Activated CD4-positive, alpha-beta T cell treated with anti-CD3 and anti-CD28 coated beads, Interleukin-2, amount 10 ng/mL, durations not matched to agents 7 days and 5 days (primary cell): ENCODE measurements around the gene MRTFA. TPM values are rescaled to one million over a fixed set of nuclear protein-coding genes. Genes with fewer than 3 reads are reported as not detected.

Source experiments
- CTCF ChIA-PET: fragments of 350-600 bp; sonication (Branson Sonifier 250); formaldehyde crosslinking; loops from one replicate; lab custom pipeline; 2021; ENCODE audit warnings: antibody characterized with exemption; lab: Charles Lee
- POLR2A ChIA-PET: fragments of 350-600 bp; sonication (Branson Sonifier 250); formaldehyde crosslinking; loops from one replicate; lab custom pipeline; 2021; ENCODE audit warnings: antibody characterized with exemption; lab: Charles Lee
- DNase-seq: peaks from one replicate; pipeline ENCODE4 v3.0.0-alpha.2; 2020
- H3K27ac Mint-ChIP-seq: one replicate; pipeline ENCODE4 v1.8.0; 2021; ENCODE audit warnings: mild to moderate bottlenecking, moderate library complexity, mixed read lengths
- H3K27me3 Mint-ChIP-seq: one replicate; pipeline ENCODE4 v1.8.0; 2021; ENCODE audit warnings: mixed read lengths
- H3K36me3 Mint-ChIP-seq: one replicate; pipeline ENCODE4 v1.8.0; 2021; ENCODE audit warnings: low read depth, mixed read lengths
- H3K4me1 Mint-ChIP-seq: one replicate; pipeline ENCODE4 v1.8.0; 2021; ENCODE audit warnings: mixed read lengths
- H3K4me3 Mint-ChIP-seq: one replicate; pipeline ENCODE4 v1.8.0; 2021; ENCODE audit warnings: mild to moderate bottlenecking, moderate library complexity, mixed read lengths
- H3K9me3 Mint-ChIP-seq: one replicate; pipeline ENCODE4 v1.8.0; 2021; ENCODE audit warnings: mixed read lengths
- total RNA-seq, 2 experiments: library from RNA; stranded (reverse); gene quantifications; one replicate each; pipeline ENCODE4 v1.2.3, GENCODE V29; 2021

Gene MRTFA
- total RNA-seq, 2 experiments from 2014 or later = 61.9 to 71.1 TPM

DNA sequence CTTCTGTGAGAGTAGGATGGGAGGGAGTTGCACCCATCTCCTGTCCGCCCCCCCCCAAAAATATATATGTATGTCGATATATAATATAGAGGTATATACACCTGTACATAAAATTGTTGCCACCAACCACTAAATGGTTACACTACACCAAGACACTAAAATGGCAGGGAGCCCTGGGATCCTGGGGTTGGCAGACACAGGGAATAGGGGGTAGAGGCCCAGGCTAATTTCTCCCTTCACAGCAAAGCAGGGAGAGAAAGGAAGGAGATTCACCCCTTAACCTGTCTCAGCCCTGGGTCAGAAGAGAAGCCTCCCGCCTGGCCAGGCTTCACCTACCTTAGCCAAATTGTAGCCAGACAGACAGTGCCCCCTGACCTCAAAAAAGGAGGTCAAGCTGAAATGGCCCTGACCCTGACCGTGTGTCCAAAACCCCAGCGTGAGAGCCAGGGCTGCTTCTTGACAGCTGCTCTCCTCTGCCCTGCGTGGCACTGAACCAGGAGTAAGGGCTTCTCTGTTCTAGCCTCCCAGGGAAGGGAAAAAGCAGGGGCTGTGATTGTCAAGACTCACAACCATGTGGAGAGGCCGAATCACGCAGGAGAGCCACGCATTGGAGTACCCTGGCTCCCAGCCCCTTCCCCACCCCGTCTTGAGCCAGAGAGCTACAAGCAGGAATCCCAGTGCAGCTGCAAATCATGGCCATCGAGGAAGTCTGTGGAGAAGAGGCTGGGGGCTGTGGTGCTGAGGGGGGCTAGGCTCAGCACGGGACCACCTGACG lies 225.6 kb downstream of the MRTFA start:
- CTCF ChIA-PET = interaction anchor here (0.8 to 2.2 kb wide), 4 partner anchors 9 to 233 kb away, joined by 3 to 5 read pairs (median 4); partner anchors contain the start of gene TNRC6B
- H3K27ac Mint-ChIP-seq = no peak overlapping the region
- H3K9me3 Mint-ChIP-seq = no peaks in the 10 kb centered on the region
- H3K4me1 Mint-ChIP-seq = peaks cover 15% of the 10 kb centered on the region
- no peak for DNase-seq
- POLR2A ChIA-PET = no interaction called here
- no peak overlapping the region for H3K4me3 Mint-ChIP-seq
- peaks cover 39% of the 10 kb centered on the region for H3K36me3 Mint-ChIP-seq
- no peaks in the 10 kb centered on the region for H3K27me3 Mint-ChIP-seq

DNA sequence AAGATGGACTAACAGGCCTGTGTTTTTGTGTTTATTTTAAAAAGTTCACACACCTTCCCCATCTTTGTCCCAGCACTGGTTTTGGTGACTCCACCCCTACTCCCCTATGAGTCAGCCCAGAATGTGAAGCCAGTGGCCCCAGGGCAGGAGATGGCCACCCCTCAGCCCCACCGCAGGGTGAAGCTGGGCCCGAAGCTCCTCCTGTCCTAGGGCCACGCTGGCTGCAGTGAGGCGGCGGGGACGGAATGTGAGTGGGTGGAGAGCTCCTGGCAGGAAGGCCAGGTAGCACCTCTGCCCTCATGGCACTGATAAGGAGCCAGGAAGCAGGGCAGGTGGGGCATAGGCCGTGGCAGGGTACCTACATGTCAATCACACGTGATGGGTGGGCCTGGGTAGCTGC lies 226.2 kb downstream of the MRTFA start:
- Mint-ChIP-seq H3K4me3 (no peak overlapping the region), H3K27me3 (no peaks in the 10 kb centered on the region), H3K9me3 (no peaks in the 10 kb centered on the region), H3K4me1 (peaks cover 9% of the 10 kb centered on the region), H3K36me3 (peaks cover 34% of the 10 kb centered on the region), H3K27ac (peak overlapping the region; percentile 54)
- POLR2A ChIA-PET = no interaction called here
- CTCF ChIA-PET = interaction anchor here (0.8 to 2.2 kb wide), 4 partner anchors 9 to 233 kb away, joined by 3 to 5 read pairs (median 4); partner anchors contain the start of gene TNRC6B
- no peak for DNase-seq

- Mint-ChIP-seq H3K27ac (peak overlapping the region; percentile 54), H3K9me3 (no peaks in the 10 kb centered on the region), H3K36me3 (peaks cover 28% of the 10 kb centered on the region), H3K27me3 (no peaks in the 10 kb centered on the region), H3K4me3 (no peak overlapping the region), H3K4me1 (peaks cover 6% of the 10 kb centered on the region)
- DNase-seq = no peak
- ChIA-PET POLR2A (no interaction called here), CTCF (interaction anchor here (0.8 to 2.2 kb wide), 4 partner anchors 10 to 232 kb away, joined by 3 to 4 read pairs (median 3); partner anchors contain the start of gene TNRC6B)
These were observed 226.9 kb downstream of the MRTFA start for GRCh38 chr22:40409613-40410113.

DNA sequence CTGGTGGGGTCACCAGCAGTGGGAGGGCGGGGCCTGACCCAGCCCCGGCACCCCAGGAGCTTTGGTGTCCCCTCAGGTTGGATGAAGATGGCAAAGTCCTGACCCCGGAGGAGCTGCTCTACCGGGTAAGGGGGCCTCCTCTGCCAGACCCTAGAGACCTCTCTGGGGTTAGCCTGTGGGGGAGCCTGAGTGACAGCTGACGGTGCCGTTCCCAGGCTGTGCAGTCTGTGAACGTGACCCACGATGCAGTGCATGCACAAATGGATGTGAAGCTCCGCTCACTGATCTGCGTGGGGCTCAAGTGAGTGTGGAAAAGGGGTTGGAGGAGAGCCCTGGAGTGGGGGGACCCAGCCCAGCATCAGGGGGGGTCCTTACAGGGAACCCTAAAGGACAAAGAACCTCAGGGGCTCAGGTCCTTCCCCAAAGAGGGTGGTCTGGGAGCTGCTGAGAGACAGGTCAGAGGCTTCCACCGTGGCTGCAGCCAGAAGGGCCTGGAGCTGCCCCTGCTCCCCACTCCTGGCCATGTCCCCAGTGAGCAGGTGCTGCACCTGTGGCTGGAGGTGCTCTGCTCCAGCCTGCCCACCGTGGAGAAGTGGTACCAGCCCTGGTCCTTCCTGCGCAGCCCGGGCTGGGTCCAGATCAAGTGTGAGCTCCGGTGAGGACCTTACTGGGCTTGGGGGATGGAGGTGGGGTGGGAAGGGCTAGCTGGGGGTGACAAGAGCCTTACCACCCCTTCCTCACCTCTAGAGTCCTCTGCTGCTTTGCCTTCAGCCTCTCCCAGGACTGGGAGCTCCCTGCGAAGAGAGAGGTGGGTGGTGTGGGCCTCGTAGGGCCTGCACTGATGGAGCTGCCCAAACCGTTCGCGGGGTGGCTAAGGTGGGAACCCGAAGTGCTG lies 227.6 kb downstream of the MRTFA start:
- no peaks in the 10 kb centered on the region for H3K27me3 Mint-ChIP-seq
- no peak for DNase-seq
- peaks cover 30% of the 10 kb centered on the region for H3K36me3 Mint-ChIP-seq
- ChIA-PET POLR2A (no interaction called here), CTCF (interaction anchor here (0.8 to 2.2 kb wide), 4 partner anchors 10 to 84 kb away, joined by 3 to 4 read pairs (median 3); no protein-coding TSS in a partner anchor)
- no peak overlapping the region for H3K27ac Mint-ChIP-seq
- no peak overlapping the region for H3K4me3 Mint-ChIP-seq
- no peaks in the 10 kb centered on the region for H3K9me3 Mint-ChIP-seq
- H3K4me1 Mint-ChIP-seq = peaks cover 5% of the 10 kb centered on the region

GRCh38 chr22:40407831-40408717 lies 228.4 kb downstream of the MRTFA start:
- Mint-ChIP-seq H3K4me3 (no peak overlapping the region), H3K27ac (peak overlapping the region; percentile 36), H3K4me1 (peaks cover 14% of the 10 kb centered on the region), H3K9me3 (no peaks in the 10 kb centered on the region), H3K27me3 (no peaks in the 10 kb centered on the region), H3K36me3 (peaks cover 35% of the 10 kb centered on the region)
- ChIA-PET CTCF (interaction anchor here (0.5 to 1.4 kb wide), 7 partner anchors 8 to 234 kb away, joined by 3 to 4 read pairs (median 3); no protein-coding TSS in a partner anchor), POLR2A (no interaction called here)
- no peak for DNase-seq

- POLR2A ChIA-PET = no interaction called here
- H3K36me3 Mint-ChIP-seq = peaks cover 37% of the 10 kb centered on the region
- peaks cover 17% of the 10 kb centered on the region for H3K4me1 Mint-ChIP-seq
These were observed 229.3 kb downstream of the MRTFA start for GRCh38 chr22:40407021-40407761.

GRCh38 chr22:40406063-40406890 lies 230.2 kb downstream of the MRTFA start:
- no peak overlapping the region for H3K27ac Mint-ChIP-seq
- H3K36me3 Mint-ChIP-seq = peaks cover 42% of the 10 kb centered on the region
- CTCF ChIA-PET = interaction anchor here (0.6 to 1.4 kb wide), 3 partner anchors 12 to 429 kb away, joined by 3 to 4 read pairs (median 4); no protein-coding TSS in a partner anchor
- DNase-seq = no peak
- no peaks in the 10 kb centered on the region for H3K27me3 Mint-ChIP-seq
- POLR2A ChIA-PET = no interaction called here
- peaks cover 26% of the 10 kb centered on the region for H3K4me1 Mint-ChIP-seq
- no peak overlapping the region for H3K4me3 Mint-ChIP-seq
- no peaks in the 10 kb centered on the region for H3K9me3 Mint-ChIP-seq

More at GRCh38 chr22:40407021-40407761, 229.3 kb downstream of the MRTFA start:
- Mint-ChIP-seq H3K27me3 (no peaks in the 10 kb centered on the region), H3K27ac (peak overlapping the region; percentile 13), H3K4me3 (no peak overlapping the region), H3K9me3 (no peaks in the 10 kb centered on the region)
- no peak for DNase-seq
- CTCF ChIA-PET = interaction anchor here (0.7 to 1.4 kb wide), 6 partner anchors 9 to 30 kb away, joined by 3 to 4 read pairs (median 3); no protein-coding TSS in a partner anchor

DNA sequence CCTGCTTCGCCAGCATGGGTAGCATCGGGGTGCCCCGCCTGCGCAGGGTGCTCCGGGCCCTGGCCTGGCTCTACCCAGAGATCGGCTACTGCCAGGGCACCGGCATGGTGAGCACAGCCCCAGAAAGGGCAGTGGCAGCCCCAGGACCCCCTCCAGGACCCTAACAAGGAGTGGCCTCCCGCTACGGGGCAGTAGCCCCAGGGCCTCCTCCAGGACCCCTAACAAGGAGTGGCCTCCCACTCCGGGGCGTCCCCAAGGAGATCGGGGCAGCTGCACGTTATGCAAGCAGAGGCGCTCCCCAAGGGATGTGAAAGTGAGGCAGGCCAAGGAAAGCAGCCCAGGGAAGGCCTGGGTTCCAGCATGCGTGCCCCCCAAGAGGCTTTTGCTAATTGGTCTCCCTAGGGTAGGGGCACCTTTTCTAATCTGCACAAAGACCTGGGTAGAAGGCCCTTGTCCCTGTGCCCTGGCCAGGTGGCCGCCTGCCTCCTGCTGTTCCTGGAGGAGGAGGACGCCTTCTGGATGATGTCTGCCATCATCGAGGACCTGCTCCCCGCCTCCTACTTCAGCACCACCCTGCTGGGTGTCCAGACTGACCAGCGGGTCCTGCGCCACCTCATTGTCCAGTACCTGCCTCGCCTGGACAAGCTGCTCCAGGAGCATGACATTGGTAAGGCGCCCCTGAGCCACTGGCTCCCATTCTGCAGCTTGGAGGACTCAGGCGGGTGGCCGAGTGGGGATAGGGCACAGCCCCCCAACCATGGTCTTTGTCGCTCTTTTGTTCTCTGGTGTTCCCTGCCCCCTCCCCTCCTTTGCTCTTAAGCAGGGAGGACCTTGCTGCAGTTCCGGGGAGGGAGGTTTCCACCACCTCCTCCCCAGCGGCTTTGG lies 231.1 kb downstream of the MRTFA start:
- ChIA-PET POLR2A (no interaction called here), CTCF (interaction anchor here (1.3 kb wide), 1 partner anchor 10 kb away, joined by 3 read pairs; no protein-coding TSS in a partner anchor)
- no peak overlapping the region for H3K4me3 Mint-ChIP-seq
- H3K27me3 Mint-ChIP-seq = no peaks in the 10 kb centered on the region
- DNase-seq = no peak
- no peak overlapping the region for H3K27ac Mint-ChIP-seq
- H3K36me3 Mint-ChIP-seq = peaks cover 35% of the 10 kb centered on the region
- H3K4me1 Mint-ChIP-seq = peaks cover 33% of the 10 kb centered on the region
- no peaks in the 10 kb centered on the region for H3K9me3 Mint-ChIP-seq

DNA sequence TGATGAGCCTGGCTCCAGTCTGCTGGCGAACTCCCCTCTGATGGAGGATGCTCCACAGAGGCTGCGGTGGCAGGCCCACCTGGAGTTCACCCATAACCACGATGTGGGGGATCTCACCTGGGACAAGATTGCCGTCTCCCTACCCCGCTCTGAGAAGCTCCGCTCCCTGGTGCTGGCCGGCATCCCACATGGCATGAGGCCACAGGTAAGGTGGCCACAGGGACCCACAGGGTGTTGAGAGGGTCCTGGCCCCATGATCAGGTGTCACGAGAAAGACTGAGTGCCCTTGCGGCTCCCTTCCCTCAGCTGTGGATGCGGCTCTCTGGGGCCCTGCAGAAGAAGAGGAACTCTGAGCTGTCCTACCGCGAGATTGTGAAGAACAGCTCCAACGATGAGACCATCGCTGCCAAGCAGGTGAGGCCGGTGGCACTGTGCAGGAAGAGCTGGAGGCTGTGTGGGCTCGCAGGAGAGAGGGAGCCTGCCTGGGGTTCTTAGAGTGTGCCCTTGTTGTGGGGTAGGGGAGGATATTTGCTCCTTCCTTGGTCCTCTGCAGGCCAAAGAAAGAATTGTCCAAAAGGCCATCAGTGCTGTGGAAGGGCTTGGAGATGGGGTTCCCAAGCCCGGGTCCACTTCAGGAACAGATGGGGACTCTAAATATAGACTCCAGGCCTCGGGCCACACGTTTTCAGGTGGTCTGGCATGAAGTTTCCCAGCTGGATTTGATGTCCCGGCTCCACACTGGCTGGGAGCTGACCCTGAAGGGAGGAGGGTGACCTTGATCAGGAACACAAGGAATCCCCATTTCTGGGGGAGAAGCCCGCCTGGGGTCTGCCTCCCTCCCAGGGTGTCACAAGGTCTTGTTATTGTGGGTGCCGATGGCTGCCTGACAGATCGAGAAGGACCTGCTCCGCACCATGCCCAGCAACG lies 232.0 kb downstream of the MRTFA start:
- Mint-ChIP-seq H3K36me3 (peaks cover 37% of the 10 kb centered on the region), H3K27ac (peak overlapping the region; percentile 11), H3K4me1 (peaks cover 42% of the 10 kb centered on the region), H3K27me3 (no peaks in the 10 kb centered on the region), H3K4me3 (no peak overlapping the region), H3K9me3 (no peaks in the 10 kb centered on the region)
- ChIA-PET POLR2A (no interaction called here), CTCF (interaction anchor here (0.6 to 1.3 kb wide), 4 partner anchors 11 to 242 kb away, joined by 3 to 5 read pairs (median 4); no protein-coding TSS in a partner anchor)
- DNase-seq = no peak
